Effector memory CD4-positive, alpha-beta T cell (primary cell): ENCODE measurements around the gene GJC2.
"Not testable (repeated sequence)": the region's sequence is repeated elsewhere in the genome, so short reads cannot be mapped to it uniquely, and the experiment has no call there.

Source experiments
- DNase-seq, 3 donors: peaks; one replicate each; pipeline ENCODE4 v3.0.0-alpha.2; 2020
- H3K27ac ChIP-seq: 2 replicates; pipeline ENCODE4 v1.7.0; 2013; ENCODE audit warnings: mild to moderate bottlenecking, low read length, moderate library complexity; ENCODE audit not compliant: insufficient read depth, poor library complexity, severe bottlenecking
- H3K27me3 ChIP-seq: replicated peaks from 2 replicates; pipeline ENCODE4 v1.7.0; 2013; ENCODE audit warnings: mild to moderate bottlenecking, low read length; ENCODE audit not compliant: insufficient read depth, control insufficient read depth, poor library complexity, severe bottlenecking
- H3K36me3 ChIP-seq: 2 replicates; pipeline ENCODE4 v1.7.0; 2013; ENCODE audit warnings: mild to moderate bottlenecking, low read length, moderate library complexity; ENCODE audit not compliant: control insufficient read depth, insufficient read depth
- H3K4me1 ChIP-seq: 2 replicates; pipeline ENCODE4 v1.7.0; 2013; ENCODE audit warnings: low read length, mild to moderate bottlenecking; ENCODE audit not compliant: control insufficient read depth, insufficient read depth, poor library complexity, severe bottlenecking
- H3K4me3 ChIP-seq: 2 replicates; pipeline ENCODE4 v1.7.0; 2013; ENCODE audit warnings: low read length, low read depth, mild to moderate bottlenecking; ENCODE audit not compliant: insufficient read depth, poor library complexity, severe bottlenecking
- H3K9me3 ChIP-seq: 2 replicates; pipeline ENCODE4 v1.7.0; 2013; ENCODE audit warnings: mild to moderate bottlenecking, low read length, moderate library complexity; ENCODE audit not compliant: control insufficient read depth

GJC2 gene

DNA sequence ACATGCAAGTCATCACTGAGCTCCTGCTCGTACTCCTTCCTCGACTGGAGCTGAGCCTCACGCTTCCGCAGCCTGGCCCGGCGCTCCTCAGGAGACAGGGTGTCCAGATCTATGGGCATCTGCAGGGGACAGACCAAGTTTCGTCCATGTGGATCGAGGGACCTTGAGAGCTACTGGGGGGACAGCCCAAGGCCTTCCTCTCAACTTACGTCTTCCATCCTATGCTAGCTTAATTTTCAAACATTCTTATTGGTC, 43.0 kb upstream of the GJC2 start:
- Histone ChIP-seq H3K27me3 (no peaks in the 10 kb centered on the region), H3K4me3 (no peak overlapping the region), H3K27ac (no peak overlapping the region), H3K4me1 (peaks cover 22% of the 10 kb centered on the region), H3K9me3 (no peaks in the 10 kb centered on the region), H3K36me3 (peaks cover 17% of the 10 kb centered on the region)
- DNase-seq = no peak

DNA sequence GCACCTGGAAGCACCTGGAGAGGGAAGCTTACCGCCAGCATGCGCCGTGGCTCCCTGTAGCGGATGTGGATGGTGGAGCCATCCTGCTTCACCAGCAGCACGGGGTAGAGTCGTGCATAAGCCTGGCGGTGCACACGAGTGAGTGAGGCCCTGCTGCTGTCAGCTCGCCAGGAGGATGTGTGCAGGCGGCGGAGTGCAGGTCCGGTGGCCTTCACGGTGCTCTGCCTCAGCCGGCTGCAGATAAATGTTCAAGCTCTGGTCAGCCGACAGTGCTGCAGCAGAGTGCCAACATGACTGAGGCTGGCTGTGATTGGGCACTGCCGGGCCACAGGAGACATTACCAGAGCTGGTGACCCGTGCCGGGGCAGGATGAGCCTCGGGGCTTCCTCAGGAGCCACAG, 42.1 kb upstream of the GJC2 start:
- Histone ChIP-seq H3K4me3 (no peak overlapping the region), H3K36me3 (peaks cover 17% of the 10 kb centered on the region), H3K9me3 (no peaks in the 10 kb centered on the region), H3K27me3 (no peaks in the 10 kb centered on the region), H3K27ac (no peak overlapping the region), H3K4me1 (peaks cover 18% of the 10 kb centered on the region)
- DNase-seq = no peak

DNA sequence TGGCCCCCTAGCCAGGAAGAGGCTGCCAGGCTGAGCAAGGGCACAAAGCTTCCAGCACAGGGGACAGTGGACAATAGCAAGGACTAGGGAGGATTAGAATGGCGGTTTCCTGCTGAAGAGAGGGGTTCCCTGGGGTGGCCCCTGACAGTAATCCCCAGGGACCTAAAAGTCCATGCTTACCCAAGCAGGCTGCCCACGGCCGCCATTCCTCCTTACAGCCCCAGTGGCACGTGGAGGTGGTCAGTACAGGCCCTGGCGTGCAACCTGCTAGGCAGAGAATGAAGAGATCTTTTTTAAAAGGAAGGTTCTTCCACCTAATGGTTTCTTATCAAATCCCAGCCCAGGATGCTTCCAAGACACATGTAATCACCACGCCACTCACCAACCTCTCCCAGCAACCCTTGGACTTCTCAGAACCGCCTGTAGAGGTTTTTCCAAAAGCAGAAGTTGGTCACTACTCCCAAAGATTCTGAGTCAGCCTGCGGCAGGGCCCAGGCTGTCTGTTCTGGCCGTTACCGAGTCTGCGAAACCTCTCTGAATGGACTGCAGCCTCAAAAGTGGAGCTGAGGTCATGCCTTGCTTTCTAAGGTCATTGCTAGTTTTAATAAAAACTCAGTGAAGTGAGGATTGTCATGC, 41.6 kb upstream of the GJC2 start:
- DNase-seq = no peak
- peaks cover 17% of the 10 kb centered on the region for H3K36me3 ChIP-seq
- H3K4me1 ChIP-seq = peaks cover 18% of the 10 kb centered on the region
- no peaks in the 10 kb centered on the region for H3K27me3 ChIP-seq
- peak overlapping the region; percentile 98 for H3K4me3 ChIP-seq
- H3K27ac ChIP-seq = peak overlapping the region; percentile 84
- no peaks in the 10 kb centered on the region for H3K9me3 ChIP-seq

DNA sequence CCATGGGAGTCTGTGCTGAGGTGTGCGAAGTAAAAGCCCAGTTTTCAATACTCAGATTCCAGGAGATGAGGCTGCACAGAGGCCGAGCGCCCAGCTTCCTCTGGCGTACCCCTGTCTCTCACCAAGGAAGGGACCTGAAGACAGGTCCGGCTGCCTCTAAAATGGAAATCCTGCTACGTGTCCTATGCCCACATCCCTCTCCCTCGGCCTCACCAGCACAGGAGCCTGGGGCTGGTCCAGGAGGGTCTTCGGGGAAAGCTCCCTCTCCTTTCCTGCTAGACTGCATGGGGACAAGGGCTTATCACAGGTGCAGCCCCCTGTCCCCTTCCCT, 41.0 kb upstream of the GJC2 start:
- Histone ChIP-seq H3K27me3 (no peaks in the 10 kb centered on the region), H3K36me3 (peaks cover 17% of the 10 kb centered on the region), H3K27ac (peak overlapping the region; percentile 84), H3K4me1 (peaks cover 18% of the 10 kb centered on the region), H3K9me3 (no peaks in the 10 kb centered on the region), H3K4me3 (peak overlapping the region; percentile 98)
- no peak for DNase-seq

DNA sequence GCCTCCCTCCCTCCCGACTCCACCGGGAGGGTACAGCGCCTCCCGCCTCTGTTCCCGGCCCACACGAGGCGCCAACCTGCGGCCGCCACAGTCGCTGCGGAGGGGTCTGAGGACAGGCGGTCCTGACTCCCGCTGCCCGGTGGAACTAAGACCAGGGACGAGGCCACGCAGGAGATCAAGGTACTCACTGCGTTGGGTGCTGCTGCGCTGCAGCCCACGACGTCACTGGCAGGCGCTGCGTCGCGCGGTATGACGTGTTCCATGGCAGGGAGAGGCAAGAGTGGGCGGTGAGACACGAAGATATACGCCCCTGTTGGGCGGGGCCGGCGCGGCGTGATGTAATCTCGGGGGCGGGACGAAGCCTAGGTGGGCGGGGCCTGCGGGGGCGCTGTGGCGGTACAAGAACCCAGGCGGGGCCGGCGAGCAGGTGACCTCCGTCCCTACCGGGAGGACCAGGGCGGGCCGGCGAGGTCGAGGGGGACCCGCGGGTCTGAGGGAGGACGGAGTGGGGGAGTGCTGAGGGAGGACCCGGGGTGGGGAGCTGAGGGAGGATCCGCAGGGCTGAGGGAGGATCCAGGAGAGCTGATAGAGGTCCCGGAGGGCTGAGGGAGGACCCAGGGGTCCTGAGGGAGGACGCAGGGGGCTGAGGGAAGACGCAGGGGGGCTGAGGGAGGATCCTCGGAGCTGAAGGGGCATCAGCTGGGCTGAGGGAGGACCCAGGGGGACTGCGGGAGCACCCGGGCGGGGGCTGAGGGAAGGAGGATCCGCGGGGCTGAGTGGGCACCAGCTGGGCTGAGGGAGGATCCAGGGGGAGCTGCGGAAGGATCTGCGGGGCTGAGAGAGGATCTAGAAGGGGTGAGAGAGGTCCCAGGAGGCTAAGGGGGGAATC, 40.4 kb upstream of the GJC2 start, which contains the start of gene MRPL55:
TSS of gene MRPL55 (minus strand) at position 227 of the 889 bp plus-strand sequence. CDS start 1,039 bp downstream, outside the sequence.
- peak; percentile 96 to 98 (median 97) for DNase-seq
- H3K27me3 ChIP-seq = no peaks in the 10 kb centered on the region

DNA sequence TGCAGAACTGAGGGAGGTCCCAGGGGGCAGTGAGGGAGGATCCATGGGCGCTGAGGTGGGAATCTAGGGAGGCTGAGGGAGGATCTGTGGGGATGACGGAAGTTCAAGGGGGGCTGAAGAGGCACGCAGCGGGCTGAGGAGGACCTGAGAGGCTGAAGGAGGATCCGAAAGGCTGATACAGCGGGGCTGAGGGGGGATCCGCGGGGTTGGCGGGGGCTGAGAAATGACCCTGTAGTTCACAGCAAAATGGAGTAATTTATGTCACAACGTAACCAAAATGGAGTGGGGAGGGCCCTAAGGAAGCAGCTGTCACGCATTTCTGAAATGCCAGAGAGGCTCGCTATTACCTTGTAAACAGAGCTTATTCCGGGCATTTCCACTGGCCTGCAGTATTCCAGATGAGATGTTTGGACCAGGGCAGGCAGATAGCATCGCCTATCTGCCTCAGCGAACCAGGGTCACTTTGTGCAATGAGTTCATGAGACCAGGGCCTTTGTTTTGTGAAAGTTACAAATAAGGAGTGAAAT, 39.7 kb upstream of the GJC2 start:
- no peaks in the 10 kb centered on the region for H3K9me3 ChIP-seq
- H3K27me3 ChIP-seq = no peaks in the 10 kb centered on the region
- peaks cover 17% of the 10 kb centered on the region for H3K36me3 ChIP-seq
- H3K27ac ChIP-seq = peak overlapping the region; percentile 84
- DNase-seq = no peak
- peak overlapping the region; percentile 98 for H3K4me3 ChIP-seq
- H3K4me1 ChIP-seq = peaks cover 18% of the 10 kb centered on the region

More for the DNA sequence above, 40.4 kb upstream of the GJC2 start, which contains the start of gene MRPL55:
- peaks cover 18% of the 10 kb centered on the region for H3K4me1 ChIP-seq
- peaks cover 17% of the 10 kb centered on the region for H3K36me3 ChIP-seq
- peak within 1 kb of the TSS; percentile 98 for H3K4me3 ChIP-seq
- no peaks in the 10 kb centered on the region for H3K9me3 ChIP-seq
- peak within 1 kb of the TSS; percentile 84 for H3K27ac ChIP-seq

DNA sequence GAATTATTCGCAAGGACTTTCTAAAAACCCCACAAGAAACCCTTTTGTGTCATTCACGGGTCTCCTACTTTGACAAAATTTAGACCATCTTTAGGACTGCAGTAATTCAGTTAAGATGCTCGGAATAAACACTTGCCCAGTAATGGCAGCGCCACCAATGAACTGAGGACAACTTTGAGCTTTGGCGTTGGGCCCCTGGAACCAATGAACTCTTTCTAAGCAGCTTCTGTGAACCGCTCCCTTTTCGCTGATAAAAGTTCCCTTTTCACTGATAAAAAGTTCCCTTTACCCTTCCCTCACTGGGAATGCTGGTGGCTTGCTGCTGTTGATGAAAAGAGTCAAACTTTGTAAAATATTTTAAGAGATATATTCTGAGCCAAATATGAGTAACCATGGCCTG, 39.2 kb upstream of the GJC2 start:
- H3K27ac ChIP-seq = no peak overlapping the region
- no peak for DNase-seq
- no peaks in the 10 kb centered on the region for H3K9me3 ChIP-seq
- peaks cover 18% of the 10 kb centered on the region for H3K4me1 ChIP-seq
- H3K36me3 ChIP-seq = peaks cover 17% of the 10 kb centered on the region
- no peak overlapping the region for H3K4me3 ChIP-seq
- no peaks in the 10 kb centered on the region for H3K27me3 ChIP-seq

DNA sequence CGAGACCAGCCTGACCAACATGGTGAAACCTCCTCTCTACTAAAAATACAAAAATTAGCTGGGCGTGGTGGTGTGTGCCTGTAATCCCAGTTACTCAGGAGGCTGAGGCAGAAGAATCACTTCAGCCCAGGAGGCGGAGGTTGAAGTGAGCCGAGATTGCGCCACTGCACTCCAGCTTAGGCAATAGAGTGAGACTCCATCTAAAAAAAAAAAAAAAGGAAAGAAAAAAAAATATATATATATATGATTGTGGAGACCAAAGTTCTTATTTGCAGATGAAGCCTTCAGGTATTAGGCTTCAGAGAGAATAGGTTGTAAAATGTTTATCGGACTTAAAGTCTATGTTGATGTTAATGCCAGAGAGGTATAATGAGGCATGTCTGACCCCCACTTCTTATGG, 38.4 kb upstream of the GJC2 start:
- DNase-seq, H3K9me3 ChIP-seq, H3K27ac ChIP-seq, H3K4me3 ChIP-seq, H3K27me3 ChIP-seq: not testable (repeated sequence)
- peaks cover 18% of the 10 kb centered on the region for H3K4me1 ChIP-seq
- H3K36me3 ChIP-seq = peaks cover 12% of the 10 kb centered on the region

DNA sequence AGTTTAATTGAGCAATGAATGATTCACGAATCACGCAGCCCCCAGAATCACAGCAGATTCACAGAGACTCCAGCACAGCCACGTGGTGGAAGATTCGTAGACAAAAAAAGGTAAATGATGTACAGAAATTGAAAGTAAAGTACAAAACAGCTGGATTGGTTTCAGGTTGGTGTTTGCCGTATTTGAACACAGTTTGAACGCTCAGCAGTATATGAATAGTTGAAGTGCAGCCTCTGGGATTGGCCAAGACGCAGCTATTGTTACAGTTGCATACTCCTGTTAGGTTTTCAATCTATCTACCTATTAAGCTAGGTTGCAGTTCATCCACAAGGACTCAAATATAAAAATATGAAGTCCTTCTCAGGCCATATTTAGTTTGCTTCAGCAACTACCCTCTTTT, 37.6 kb upstream of the GJC2 start:
- H3K9me3 ChIP-seq = no peaks in the 10 kb centered on the region
- H3K27me3 ChIP-seq = no peaks in the 10 kb centered on the region
- H3K4me3 ChIP-seq = no peak overlapping the region
- DNase-seq = no peak
- no peak overlapping the region for H3K27ac ChIP-seq
- peaks cover 18% of the 10 kb centered on the region for H3K4me1 ChIP-seq
- peaks cover 4% of the 10 kb centered on the region for H3K36me3 ChIP-seq

DNA sequence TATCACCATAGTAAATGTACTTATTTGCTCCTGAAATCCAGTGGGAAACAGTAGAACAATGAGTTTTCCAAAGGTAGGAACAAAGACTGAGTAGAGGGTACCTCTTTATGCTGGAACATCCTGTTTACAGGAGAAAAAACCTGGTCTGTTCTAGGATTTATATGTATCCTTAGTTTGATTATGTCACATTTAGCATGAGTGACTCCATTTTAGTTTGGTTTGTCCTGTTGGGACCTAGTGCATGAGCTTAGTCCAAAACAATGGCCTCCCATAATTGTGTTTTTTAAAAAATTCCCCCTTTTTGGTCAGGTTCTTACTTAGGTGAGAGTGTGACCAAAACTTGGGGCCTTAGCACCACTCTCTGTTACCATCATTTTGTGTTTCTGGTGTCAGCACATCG, 37.1 kb upstream of the GJC2 start:
- no peak overlapping the region for H3K27ac ChIP-seq
- peaks cover 18% of the 10 kb centered on the region for H3K4me1 ChIP-seq
- H3K27me3 ChIP-seq = no peaks in the 10 kb centered on the region
- H3K4me3 ChIP-seq = no peak overlapping the region
- H3K9me3 ChIP-seq = no peaks in the 10 kb centered on the region
- H3K36me3 ChIP-seq = no peaks in the 10 kb centered on the region
- DNase-seq = no peak
